Vein endothelial cell (primary cell): ENCODE data around the gene BCL2L11. TPM values are rescaled to one million over a fixed set of nuclear protein-coding genes. Genes with fewer than 3 reads are reported as not detected.

Experiments used
- total RNA-seq: library from RNA; depleted of rRNA; stranded (reverse); fragments of >200 nt; gene quantifications from 2 replicates; pipeline ENCODE4 v1.2.3, GENCODE V29; 2012

BCL2L11 gene
- 9.0 and 11.4 TPM in 2 replicates for total RNA-seq

DNA sequence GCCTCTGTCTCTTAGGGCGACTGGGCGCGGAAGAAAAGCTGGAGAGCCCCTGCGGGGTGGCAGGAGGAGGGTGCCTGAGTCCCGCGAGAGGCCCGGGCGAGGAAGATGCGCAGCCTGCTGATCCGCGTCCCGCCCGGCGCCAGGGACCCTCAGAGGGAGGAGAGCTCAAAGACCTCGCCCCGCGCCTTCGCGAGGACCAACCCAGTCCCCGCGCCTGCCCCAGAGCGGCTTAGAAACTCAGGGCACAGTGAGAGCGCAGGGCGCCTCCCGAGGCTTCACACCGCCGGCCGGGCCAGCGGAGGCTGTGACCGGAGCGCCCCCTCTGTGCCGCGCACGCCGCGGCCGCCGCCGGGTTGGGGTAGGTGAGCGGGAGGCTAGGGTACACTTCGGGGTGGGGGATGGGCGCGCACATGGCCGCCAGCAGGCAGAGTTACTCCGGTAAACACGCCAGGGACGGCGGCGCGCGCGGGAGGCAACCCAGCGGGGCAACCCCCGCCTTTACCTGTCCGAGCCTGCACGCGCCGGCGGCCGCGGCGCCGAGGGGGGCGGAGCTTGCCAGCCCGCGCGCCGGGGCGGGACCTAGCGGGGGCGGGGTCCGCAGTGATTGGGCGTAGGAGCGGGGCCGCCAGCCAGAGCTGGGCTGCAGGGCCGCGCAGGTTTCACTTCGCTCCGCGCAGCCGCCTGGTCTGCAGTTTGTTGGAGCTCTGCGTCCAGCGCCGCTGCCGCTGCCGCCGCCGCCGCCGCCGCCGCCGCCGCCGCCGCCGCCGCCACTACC, at the start of gene BCL2L11:
TSS of gene BCL2L11 (plus strand) at position 662 of the 775 bp plus-strand sequence. CDS start 2,832 bp downstream, outside the sequence.

